Coronary artery (tissue), 2 donors: ENCODE results near the gene TMEM151B.

Experiments
- DNase-seq: peaks from one replicate; pipeline ENCODE4 v3.0.0-alpha.2; 2017; ENCODE audit warnings: low spot score
- H3K27ac ChIP-seq, 2 donors: fragments of 200-600 bp; sonication (generic); one replicate each; pipeline ENCODE4 v1.5.1; 2016 to 2019
- H3K4me3 ChIP-seq: fragments of 200-600 bp; sonication (generic); 2 replicates; pipeline ENCODE4 v1.5.1; 2016; ENCODE audit warnings: mild to moderate bottlenecking, moderate library complexity
- CTCF ChIP-seq: fragments of 200-600 bp; sonication (generic); IDR thresholded peaks from one replicate; pipeline ENCODE4 v1.5.1; 2019; ENCODE audit warnings: antibody characterized with exemption

Gene TMEM151B

GRCh38 chr6:44333273-44333919, 63.1 kb downstream of the TMEM151B start:
- Histone ChIP-seq H3K27ac (no peak overlapping the region), H3K4me3 (no peak overlapping the region)
- DNase-seq = no peak
- TF ChIP-seq CTCF = no peak

GRCh38 chr6:44333942-44334341, 63.7 kb downstream of the TMEM151B start:
- H3K27ac ChIP-seq = no peak overlapping the region
- no peak for DNase-seq
- H3K4me3 ChIP-seq = no peak overlapping the region
- TF ChIP-seq CTCF = no peak

- no peak for DNase-seq
- no peak overlapping the region for H3K27ac ChIP-seq
- no peak for TF ChIP-seq CTCF
- H3K4me3 ChIP-seq = no peak overlapping the region
Measured at GRCh38 chr6:44335631-44336030, 65.4 kb downstream of the TMEM151B start.

- DNase-seq = no peak
- H3K4me3 ChIP-seq = no peak overlapping the region
- H3K27ac ChIP-seq = no peak overlapping the region
- peak; percentile 53 for TF ChIP-seq CTCF
Measured at GRCh38 chr6:44338228-44339122, 68.2 kb downstream of the TMEM151B start.

- no peak overlapping the region for H3K4me3 ChIP-seq
- H3K27ac ChIP-seq = no peak overlapping the region
- no peak for DNase-seq
- no peak for TF ChIP-seq CTCF
Measured at GRCh38 chr6:44339301-44339700, 69.1 kb downstream of the TMEM151B start.

GRCh38 chr6:44339763-44340625, 69.7 kb downstream of the TMEM151B start:
- no peak for TF ChIP-seq CTCF
- Histone ChIP-seq H3K4me3 (no peak overlapping the region), H3K27ac (no peak overlapping the region)
- DNase-seq = no peak
